Mesothelial cell of epicardium (in vitro differentiated cells): ENCODE measurements around the gene ZBED3. TPM values are rescaled to one million over a fixed set of nuclear protein-coding genes. Genes with fewer than 3 reads are reported as not detected.

Source experiments
- DNase-seq, 2 experiments: peaks; one replicate each; pipeline ENCODE4 v3.0.0; 2021; ENCODE audit warnings: low spot score in 2 of 2; ENCODE audit not compliant: unreplicated experiment in 2 of 2
- H3K27ac Mint-ChIP-seq: 2 replicates; pipeline ENCODE4 v1.8.0; 2021; ENCODE audit warnings: mixed read lengths
- H3K27me3 Mint-ChIP-seq: 2 replicates; pipeline ENCODE4 v1.8.0; 2021; ENCODE audit warnings: low read depth, mixed read lengths
- H3K36me3 Mint-ChIP-seq: 2 replicates; pipeline ENCODE4 v1.8.0; 2021; ENCODE audit warnings: mixed read lengths
- H3K4me1 Mint-ChIP-seq: 2 replicates; pipeline ENCODE4 v1.8.0; 2021; ENCODE audit warnings: mixed read lengths
- H3K4me3 Mint-ChIP-seq: 2 replicates; pipeline ENCODE4 v1.8.0; 2021; ENCODE audit warnings: mild to moderate bottlenecking, moderate library complexity, mixed read lengths
- H3K9me3 Mint-ChIP-seq: 2 replicates; pipeline ENCODE4 v1.8.0; 2021; ENCODE audit warnings: mixed read lengths
- CTCF ChIP-seq: fragments of 200-600 bp; sonication (generic); IDR thresholded peaks from one replicate; pipeline ENCODE4 v1.5.0; 2021; ENCODE audit warnings: antibody characterized with exemption; ENCODE audit not compliant: unreplicated experiment
- total RNA-seq: library from RNA; stranded (reverse); gene quantifications from 3 replicates; pipeline ENCODE4 v1.2.1, GENCODE V29; 2021

ZBED3 gene
- total RNA-seq, 1 donor from 2014 or later, result 25.8 TPM

- DNase-seq, result no peak
- Mint-ChIP-seq H3K4me3 (no peak overlapping the region), H3K9me3 (peaks cover 18% of the 10 kb centered on the region), H3K36me3 (peaks cover 46% of the 10 kb centered on the region), H3K4me1 (no peaks in the 10 kb centered on the region), H3K27ac (no peak overlapping the region), H3K27me3 (no peaks in the 10 kb centered on the region)
- no peak for TF ChIP-seq CTCF
Observed at GRCh38 chr5:77103457-77103856, 16.4 kb upstream of the ZBED3 start.

- DNase-seq, result no peak
- Mint-ChIP-seq H3K9me3 (peaks cover 18% of the 10 kb centered on the region), H3K4me1 (no peaks in the 10 kb centered on the region), H3K4me3 (no peak overlapping the region), H3K36me3 (peaks cover 46% of the 10 kb centered on the region), H3K27me3 (no peaks in the 10 kb centered on the region), H3K27ac (no peak overlapping the region)
- no peak for TF ChIP-seq CTCF
Observed at GRCh38 chr5:77102549-77102948, 15.5 kb upstream of the ZBED3 start.

- no peak overlapping the region for H3K27ac Mint-ChIP-seq
- H3K36me3 Mint-ChIP-seq, result peaks cover 35% of the 10 kb centered on the region
- peaks cover 15% of the 10 kb centered on the region for H3K9me3 Mint-ChIP-seq
- no peak for DNase-seq
- no peak overlapping the region for H3K4me3 Mint-ChIP-seq
- no peak for TF ChIP-seq CTCF
- no peaks in the 10 kb centered on the region for H3K4me1 Mint-ChIP-seq
- H3K27me3 Mint-ChIP-seq, result no peaks in the 10 kb centered on the region
Observed at GRCh38 chr5:77101298-77101697, 14.2 kb upstream of the ZBED3 start.

- Mint-ChIP-seq H3K27me3 (no peaks in the 10 kb centered on the region), H3K36me3 (peaks cover 33% of the 10 kb centered on the region), H3K4me1 (no peaks in the 10 kb centered on the region), H3K9me3 (no peaks in the 10 kb centered on the region), H3K4me3 (no peak overlapping the region), H3K27ac (no peak overlapping the region)
- no peak for TF ChIP-seq CTCF
- DNase-seq, result no peak
Observed at GRCh38 chr5:77095189-77095588, 8.1 kb upstream of the ZBED3 start.

- Mint-ChIP-seq H3K27ac (peak overlapping the region; percentile 98), H3K36me3 (peaks cover 25% of the 10 kb centered on the region), H3K9me3 (peaks cover 6% of the 10 kb centered on the region), H3K27me3 (no peaks in the 10 kb centered on the region), H3K4me1 (peaks cover 31% of the 10 kb centered on the region), H3K4me3 (peak overlapping the region; percentile 91)
- DNase-seq, result no peak
- TF ChIP-seq CTCF, result no peak
Observed at GRCh38 chr5:77087484-77088261, 588 bp upstream of the ZBED3 start.

GRCh38 chr5:77086368-77086688 lies 757 bp downstream of the ZBED3 start:
- Mint-ChIP-seq H3K36me3 (peaks cover 34% of the 10 kb centered on the region), H3K4me3 (peak overlapping the region; percentile 91), H3K4me1 (peaks cover 31% of the 10 kb centered on the region), H3K27me3 (no peaks in the 10 kb centered on the region), H3K9me3 (peaks cover 11% of the 10 kb centered on the region), H3K27ac (peak overlapping the region; percentile 99)
- no peak for DNase-seq
- no peak for TF ChIP-seq CTCF
